ENCODE measurements around the gene CDC14B.

- TF ChIP-seq CTCF (IDR thresholded peaks at IDR 0.05; ENCODE audit: insufficient read depth, low read length, poor library complexity, severe bottlenecking): no peak
- no peak for TF ChIP-seq EZH2phosphoT487 (conservative IDR thresholded peaks at IDR 0.05; ENCODE audit: low read length)
Measured at GRCh38 chr9:96661711-96662110, 42.1 kb upstream of the CDC14B start.
